Mammary epithelial cell (primary cell): ENCODE data around the gene TSPEAR.

Experiments
- EZH2 ChIP-seq: IDR thresholded peaks from 2 replicates; pipeline ENCODE4 v1.6.1; 2012; ENCODE audit warnings: low read length, inconsistent platforms, borderline replicate concordance
- TF ChIP-seq, protein P1 (sequence below), 2 donors: IDR thresholded peaks in 1 of 2; conservative IDR thresholded peaks in 1 of 2; 2 replicates each; pipeline ENCODE4 v1.5.1; 2011 to 2012; ENCODE audit warnings: inconsistent platforms in 2 of 2, low read length in 2 of 2, mild to moderate bottlenecking in 2 of 2, control low read depth in 1 of 2, low read depth in 1 of 2; ENCODE audit not compliant: insufficient read depth in 1 of 2; ENCODE audit errors: extremely low read depth in 1 of 2

DNA sequence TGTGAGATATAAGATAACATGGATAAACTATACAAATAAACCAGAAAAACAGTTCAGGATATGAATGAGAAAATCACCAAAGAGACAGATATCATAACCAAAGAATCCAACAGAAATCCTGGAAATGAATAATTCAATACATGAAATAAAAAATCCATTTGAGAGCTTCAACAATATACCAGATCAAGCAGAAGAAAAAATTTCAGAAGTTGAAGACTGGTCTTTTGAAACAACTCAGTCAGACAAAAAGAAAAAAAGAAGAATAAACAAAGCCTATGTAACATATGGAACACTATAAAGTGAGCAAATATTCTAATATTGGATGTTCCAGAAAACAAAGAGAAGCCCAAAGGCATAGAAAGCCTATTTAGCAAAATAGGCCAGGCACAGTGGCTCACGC lies 39.5 kb downstream of the TSPEAR start:
- TF ChIP-seq, protein P1, sequence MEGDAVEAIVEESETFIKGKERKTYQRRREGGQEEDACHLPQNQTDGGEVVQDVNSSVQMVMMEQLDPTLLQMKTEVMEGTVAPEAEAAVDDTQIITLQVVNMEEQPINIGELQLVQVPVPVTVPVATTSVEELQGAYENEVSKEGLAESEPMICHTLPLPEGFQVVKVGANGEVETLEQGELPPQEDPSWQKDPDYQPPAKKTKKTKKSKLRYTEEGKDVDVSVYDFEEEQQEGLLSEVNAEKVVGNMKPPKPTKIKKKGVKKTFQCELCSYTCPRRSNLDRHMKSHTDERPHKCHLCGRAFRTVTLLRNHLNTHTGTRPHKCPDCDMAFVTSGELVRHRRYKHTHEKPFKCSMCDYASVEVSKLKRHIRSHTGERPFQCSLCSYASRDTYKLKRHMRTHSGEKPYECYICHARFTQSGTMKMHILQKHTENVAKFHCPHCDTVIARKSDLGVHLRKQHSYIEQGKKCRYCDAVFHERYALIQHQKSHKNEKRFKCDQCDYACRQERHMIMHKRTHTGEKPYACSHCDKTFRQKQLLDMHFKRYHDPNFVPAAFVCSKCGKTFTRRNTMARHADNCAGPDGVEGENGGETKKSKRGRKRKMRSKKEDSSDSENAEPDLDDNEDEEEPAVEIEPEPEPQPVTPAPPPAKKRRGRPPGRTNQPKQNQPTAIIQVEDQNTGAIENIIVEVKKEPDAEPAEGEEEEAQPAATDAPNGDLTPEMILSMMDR (conservative IDR thresholded peaks at IDR 0.05 in 1 of 2, IDR thresholded peaks at IDR 0.05 in 1 of 2; ENCODE audit: extremely low read depth in 1 of 2, insufficient read depth in 1 of 2, low read depth in 1 of 2, low read length in 2 of 2), result no peak
- no peak for TF ChIP-seq EZH2
